ENCODE measurements around the gene ZNF516.

ZNF516 gene

DNA sequence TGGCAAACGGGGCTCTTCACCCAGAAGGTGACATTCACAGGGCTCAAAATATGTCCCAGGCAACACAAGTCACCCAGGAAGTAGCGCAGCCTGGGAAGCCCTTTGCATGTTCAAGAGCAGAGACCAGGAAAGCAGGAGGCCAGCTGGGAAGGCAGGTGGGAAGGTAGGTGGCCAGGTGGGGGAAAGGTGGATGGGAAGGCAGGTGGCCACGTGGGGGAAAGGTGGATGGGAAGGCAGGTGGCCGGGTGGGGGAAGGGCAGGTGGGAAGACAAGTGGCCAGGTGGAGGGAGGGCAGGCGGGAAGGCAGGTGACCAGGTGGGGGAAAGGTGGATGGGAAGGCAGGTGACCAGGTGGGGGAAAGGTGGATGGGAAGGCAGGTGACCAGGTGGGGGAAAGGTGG is 102.7 kb downstream of the ZNF516 start:
- DNase-seq, result no peak

GRCh38 chr18:76391746-76392145 is 103.3 kb downstream of the ZNF516 start:
- no peak for DNase-seq

DNA sequence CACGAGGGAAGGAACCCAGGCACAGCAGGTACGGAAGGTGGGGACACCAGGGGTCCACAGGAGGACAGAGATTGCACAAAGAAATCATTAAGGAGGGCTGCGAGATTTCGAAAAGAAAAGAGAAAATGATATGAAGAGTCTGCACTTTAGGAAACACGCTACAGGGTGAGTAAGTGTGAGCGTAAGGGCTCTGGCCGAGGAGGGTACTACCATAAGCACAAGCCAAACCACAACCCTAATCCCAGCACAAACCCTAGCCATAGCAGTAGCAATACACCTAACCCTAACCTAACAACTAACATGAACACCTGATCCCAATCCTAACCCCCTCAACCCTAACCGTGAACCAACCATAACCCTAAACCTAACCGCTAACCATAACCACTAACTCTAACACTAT is 104.0 kb downstream of the ZNF516 start:
- DNase-seq, result no peak

GRCh38 chr18:76390452-76391035 is 104.5 kb downstream of the ZNF516 start:
- DNase-seq, result no peak

GRCh38 chr18:76389716-76390115 is 105.3 kb downstream of the ZNF516 start:
- no peak for DNase-seq

GRCh38 chr18:76388891-76389423 is 106.1 kb downstream of the ZNF516 start:
- no peak for DNase-seq

DNA sequence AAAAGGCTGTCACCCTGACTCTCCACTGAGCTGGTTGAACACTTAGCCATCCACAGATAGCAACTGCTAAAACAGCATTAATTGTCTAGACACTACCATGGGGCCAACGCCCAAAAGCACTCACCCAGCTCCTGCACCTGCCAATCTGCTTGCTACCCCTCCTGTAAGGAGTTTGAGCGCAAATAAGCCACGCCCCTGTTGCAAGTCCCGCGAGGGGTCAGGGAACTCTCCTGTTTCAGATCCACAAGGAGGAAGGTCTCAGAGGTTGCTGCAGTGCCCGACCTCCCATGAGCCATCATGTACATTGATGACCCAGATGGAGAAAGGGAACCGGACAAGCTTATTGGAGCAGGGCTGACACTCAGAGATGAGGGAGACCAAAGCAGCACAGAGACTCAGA is 106.8 kb downstream of the ZNF516 start:
- no peak for DNase-seq

DNA sequence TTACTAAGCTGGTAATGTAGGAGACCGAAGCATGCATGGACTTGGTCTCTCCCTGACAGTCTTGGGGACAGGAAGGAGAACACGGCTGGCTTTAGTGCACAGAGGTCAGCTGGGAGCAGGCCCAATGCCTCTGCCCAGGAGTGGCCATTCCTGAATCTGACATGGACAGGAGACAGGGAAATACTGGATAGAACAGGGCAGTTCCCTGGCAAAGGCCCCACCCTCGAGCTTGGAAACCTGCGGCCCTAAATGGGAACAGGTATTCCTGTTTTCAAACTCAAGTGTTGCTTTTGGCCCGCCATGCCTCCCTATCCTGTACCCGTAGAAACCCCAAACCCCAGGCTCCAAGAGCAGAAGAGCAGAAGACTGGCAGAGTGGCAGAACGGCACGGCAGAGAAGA is 107.4 kb downstream of the ZNF516 start:
- no peak for DNase-seq

- DNase-seq, result no peak
These were observed 108.2 kb downstream of the ZNF516 start for GRCh38 chr18:76386886-76387285.

GRCh38 chr18:76386071-76386470 is 109.0 kb downstream of the ZNF516 start:
- DNase-seq, result no peak

DNA sequence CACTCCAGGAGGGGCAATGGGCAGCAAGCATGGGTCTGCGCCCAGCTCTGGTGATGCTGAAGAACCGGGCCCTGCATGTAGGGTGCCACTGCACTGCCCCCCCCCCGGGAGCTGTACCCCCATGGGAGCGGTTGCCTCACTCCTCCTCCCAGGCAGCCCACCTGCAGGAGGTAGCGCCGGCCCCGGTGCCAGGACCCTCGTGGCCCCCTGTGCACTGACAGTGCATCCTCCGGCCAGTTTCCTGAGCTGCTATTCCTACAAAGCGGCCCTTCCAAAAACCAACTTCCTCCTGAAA is 109.4 kb downstream of the ZNF516 start:
- no peak for DNase-seq

- DNase-seq, result no peak
These were observed 110.0 kb downstream of the ZNF516 start for GRCh38 chr18:76384861-76385680.

GRCh38 chr18:76384114-76384790 is 110.8 kb downstream of the ZNF516 start:
- no peak for DNase-seq

DNA sequence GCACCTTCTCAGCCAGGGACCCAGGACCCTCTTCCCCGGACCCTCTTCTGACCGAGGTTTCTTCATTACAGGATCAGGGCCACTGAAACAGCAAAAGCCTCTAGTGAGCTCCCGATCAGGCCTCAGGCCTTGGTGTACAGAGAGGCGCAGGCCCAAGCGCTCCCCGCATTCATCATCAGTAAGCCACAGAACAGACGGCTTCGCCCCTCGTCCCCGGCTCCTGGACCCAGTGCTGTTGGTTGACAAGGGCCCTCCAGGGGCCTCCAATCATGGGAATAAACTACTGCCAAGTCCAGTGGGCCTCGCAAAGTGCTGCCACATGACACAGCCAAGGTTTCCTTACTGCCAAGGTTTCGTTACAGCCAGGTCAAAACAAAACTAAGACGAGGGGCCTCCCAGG is 111.4 kb downstream of the ZNF516 start:
- DNase-seq, result no peak

DNA sequence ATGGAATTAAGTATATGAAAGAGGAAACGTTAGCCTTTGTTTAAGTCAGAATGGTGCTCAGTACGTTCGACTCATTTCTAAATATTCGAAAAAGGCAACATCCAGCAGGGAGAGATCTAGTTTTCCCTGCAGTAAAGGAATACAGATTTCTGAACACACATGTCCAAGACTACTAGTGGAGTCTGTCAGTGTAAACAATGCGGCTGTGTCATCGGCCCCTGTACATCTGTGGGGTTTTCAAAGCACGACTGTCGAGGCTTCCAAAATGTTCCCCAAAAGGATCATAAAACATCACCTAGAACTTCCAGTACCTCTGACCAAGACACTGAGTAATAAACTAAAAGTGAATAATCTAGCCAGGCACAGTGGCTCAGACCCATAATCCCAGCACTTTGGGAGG is 112.8 kb downstream of the ZNF516 start:
- DNase-seq, result no peak

GRCh38 chr18:76380791-76381405 is 114.1 kb downstream of the ZNF516 start:
- DNase-seq, result peak; percentile 34

DNA sequence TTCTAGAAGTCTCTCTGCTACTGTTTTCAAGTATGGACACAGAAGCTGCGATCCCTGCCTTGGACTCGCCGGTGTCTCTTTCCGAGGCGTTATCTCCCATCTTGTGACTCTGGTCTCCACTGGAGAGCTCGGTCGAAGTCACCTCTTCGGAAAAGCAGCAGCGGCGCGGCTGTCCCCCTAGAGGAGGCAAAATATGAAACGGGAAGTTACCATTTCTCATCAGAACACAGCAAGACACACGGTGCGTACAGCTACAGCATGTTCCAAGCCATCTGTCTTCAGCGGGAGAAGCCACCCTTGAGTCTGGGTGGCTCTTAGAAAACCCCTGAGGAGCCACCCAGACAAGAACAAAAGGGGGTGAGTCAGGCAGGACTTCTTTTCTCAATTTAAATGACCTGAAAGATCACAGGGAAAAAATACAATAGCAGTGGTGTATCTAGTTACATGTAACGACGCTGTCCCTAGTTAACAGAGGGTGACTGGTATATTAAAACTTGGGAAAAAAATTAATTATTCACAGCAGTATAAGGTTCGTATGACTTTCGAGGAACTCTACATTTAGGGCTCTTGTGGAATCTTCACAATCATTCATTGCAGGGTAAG is 114.8 kb downstream of the ZNF516 start:
- no peak for DNase-seq

DNA sequence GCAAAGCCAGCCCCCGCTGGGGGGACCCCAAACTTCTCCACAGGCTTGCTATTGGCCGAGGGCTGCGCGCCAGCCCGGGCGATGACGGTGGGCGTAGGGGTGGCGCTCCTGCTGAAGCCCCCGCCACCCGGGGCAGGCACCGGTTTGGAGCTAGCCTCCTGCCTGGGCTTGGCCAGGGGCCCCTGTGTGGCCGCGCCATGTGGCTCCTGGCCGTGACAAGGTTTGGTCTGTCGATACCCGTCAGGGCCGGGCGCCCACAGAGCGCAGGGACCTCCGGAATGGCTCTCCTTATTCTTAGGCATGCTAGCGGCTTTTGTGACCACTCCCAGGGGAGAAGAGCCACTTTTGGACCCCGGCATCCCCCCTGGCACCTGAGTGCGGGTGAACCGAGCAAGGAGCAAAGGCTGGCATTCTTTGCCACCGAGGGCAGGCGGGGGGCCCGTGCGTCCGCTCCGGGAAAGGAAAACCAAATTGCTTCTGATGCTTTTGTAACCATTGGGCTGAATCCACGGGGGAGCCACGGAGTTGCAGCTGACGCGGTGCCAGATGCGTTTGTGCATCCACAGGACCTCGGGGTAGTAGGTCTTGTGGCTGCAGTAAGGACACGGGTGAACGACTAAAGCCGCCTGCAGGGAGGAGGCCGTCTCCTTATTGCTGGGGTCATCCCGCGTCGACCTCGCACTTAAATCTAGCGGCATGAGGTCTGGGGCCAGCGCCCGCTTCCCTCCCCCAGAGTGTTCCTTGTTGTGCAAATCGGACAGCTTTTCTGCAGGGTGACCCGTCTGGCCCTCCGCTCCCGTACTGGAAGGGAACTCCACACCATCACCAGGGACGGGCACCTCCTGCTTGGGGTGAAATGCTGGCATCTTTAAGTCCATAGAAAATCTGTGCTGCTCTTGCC is 115.6 kb downstream of the ZNF516 start:
- no peak for DNase-seq

DNA sequence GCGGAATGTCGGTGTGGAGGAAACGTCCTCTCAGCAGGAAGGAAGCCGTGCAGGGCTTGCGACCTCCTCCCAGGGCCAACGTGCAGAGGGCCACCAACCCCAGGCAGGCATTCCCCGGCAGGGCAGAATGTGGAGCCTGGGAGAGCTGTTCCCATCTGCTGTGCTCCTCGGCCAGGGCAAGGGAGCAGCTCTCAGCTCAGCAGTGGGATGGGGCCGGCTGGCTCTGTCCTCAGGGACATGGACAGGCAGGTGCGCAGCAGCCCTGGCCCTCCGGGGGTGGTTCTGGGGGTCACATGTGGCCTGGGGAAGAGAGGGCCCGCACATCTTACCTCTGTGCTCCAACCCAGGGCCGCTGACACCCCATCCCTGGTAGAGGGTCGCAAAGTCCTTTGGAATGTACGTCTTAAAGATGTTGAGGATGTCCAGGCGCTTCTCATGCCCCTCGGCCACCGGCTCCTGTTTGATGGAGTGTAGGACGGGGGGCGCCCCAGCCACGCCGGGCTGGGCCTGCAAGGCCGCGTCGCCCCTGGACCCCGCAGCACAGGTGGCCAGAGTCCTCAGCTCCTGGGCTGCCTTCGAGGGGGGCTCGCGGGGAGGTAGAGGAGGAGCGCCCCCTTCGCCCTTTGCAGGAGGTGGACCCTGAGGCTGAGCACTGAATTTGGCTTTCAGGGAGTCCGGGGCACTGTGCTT is 116.4 kb downstream of the ZNF516 start:
- DNase-seq, result no peak

GRCh38 chr18:76377359-76377756 is 117.7 kb downstream of the ZNF516 start:
- DNase-seq, result no peak

DNA sequence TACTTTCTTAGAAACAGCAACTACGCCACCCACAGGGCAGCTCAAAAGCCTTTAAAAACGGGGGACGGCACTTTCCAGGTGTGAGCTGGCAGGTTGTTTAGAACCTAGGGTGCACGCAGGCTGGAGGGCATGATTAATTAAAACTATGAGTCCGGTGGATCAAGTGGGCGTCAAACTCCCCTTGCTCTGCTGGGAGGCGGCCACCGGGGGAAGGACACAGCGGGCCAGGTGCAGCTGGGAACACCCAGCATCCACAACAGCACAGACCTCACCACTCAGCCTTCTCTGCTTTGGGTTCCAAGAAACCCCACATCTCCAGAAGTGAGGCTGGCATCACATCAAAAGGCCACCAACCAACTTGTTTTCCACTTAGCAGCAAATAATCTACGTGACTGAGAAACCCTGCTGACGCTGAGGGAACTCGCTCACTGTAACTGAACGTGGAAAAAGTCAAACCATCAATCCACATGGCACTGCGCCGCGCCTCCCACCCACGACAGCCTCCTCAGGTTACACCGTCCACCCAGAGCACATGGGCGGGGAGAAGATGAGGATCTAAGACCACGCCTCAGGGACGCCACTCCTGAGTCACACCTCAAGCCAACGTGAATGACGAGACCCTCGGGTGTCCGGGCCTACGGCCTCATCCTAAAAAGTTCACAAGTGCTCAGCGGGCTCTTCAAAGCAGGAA is 118.2 kb downstream of the ZNF516 start:
- DNase-seq, result peak; percentile 79

Data from activated CD4-positive, alpha-beta T cell treated with anti-CD3 and anti-CD28 coated beads for 48 hours (primary cell).